HL-60 (cell line): ENCODE measurements around the gene SNX9.

Experiments used
- DNase-seq, 2 experiments: peaks; one replicate each; pipeline ENCODE4 v3.0.0-alpha.2; 2010 to 2020; ENCODE audit warnings: low read depth in 1 of 2, low spot score in 1 of 2
- H3K27ac ChIP-seq: fragments of 250-450 bp; sonication (Bioruptor Pico); replicated peaks from 2 replicates; pipeline ENCODE4 v1.5.1; 2020; ENCODE audit warnings: mild to moderate bottlenecking, moderate library complexity
- H3K27me3 ChIP-seq: fragments of 250-450 bp; sonication (Bioruptor Pico); 2 replicates; pipeline ENCODE4 v1.5.1; 2021; ENCODE audit warnings: mild to moderate bottlenecking, moderate library complexity; ENCODE audit not compliant: insufficient read depth, poor library complexity, severe bottlenecking
- H3K4me3 ChIP-seq: replicated peaks from 2 replicates; pipeline ENCODE4 v1.5.1; 2011; ENCODE audit warnings: mild to moderate bottlenecking, control low read depth, low read length; ENCODE audit not compliant: insufficient read depth
- CTCF ChIP-seq: IDR thresholded peaks from one replicate; pipeline ENCODE4 v1.5.1; 2011; ENCODE audit warnings: low read length, control low read depth, inconsistent platforms; ENCODE audit not compliant: insufficient read depth
- GABPA ChIP-seq: IDR thresholded peaks from 2 replicates; pipeline ENCODE4 v1.6.1; 2012; ENCODE audit warnings: low read depth
- POLR2AphosphoS5 ChIP-seq: IDR thresholded peaks from 2 replicates; pipeline ENCODE4 v1.6.1; 2012; ENCODE audit warnings: low read depth
- REST ChIP-seq: IDR thresholded peaks from 2 replicates; pipeline ENCODE4 v1.6.1; 2012; ENCODE audit warnings: low read depth; ENCODE audit not compliant: insufficient replicate concordance
- SPI1 ChIP-seq: IDR thresholded peaks from 2 replicates; pipeline ENCODE4 v1.6.1; 2012; ENCODE audit warnings: low read depth, mild to moderate bottlenecking, borderline replicate concordance

SNX9 gene

GRCh38 chr6:157964100-157964499, 141.1 kb downstream of the SNX9 start:
- Histone ChIP-seq H3K4me3 (no peak overlapping the region), H3K27ac (no peak overlapping the region), H3K27me3 (no peaks in the 10 kb centered on the region)
- DNase-seq: no peak
- no peak for TF ChIP-seq SPI1
- TF ChIP-seq REST: no peak
- TF ChIP-seq CTCF: no peak
- no peak for TF ChIP-seq GABPA

GRCh38 chr6:157965387-157965786, 142.3 kb downstream of the SNX9 start:
- no peak overlapping the region for H3K27ac ChIP-seq
- no peak for TF ChIP-seq POLR2AphosphoS5
- TF ChIP-seq REST: no peak
- TF ChIP-seq SPI1: no peak
- TF ChIP-seq CTCF: no peak
- TF ChIP-seq GABPA: no peak
- H3K27me3 ChIP-seq: no peaks in the 10 kb centered on the region
- DNase-seq: no peak
- H3K4me3 ChIP-seq: no peak overlapping the region

GRCh38 chr6:157966589-157966977, 143.5 kb downstream of the SNX9 start:
- no peak for DNase-seq
- H3K27ac ChIP-seq: no peak overlapping the region
- no peak for TF ChIP-seq SPI1
- no peak for TF ChIP-seq GABPA
- TF ChIP-seq REST: no peak
- TF ChIP-seq CTCF: no peak
- TF ChIP-seq POLR2AphosphoS5: no peak
- H3K4me3 ChIP-seq: no peak overlapping the region
- H3K27me3 ChIP-seq: no peaks in the 10 kb centered on the region
